ENCODE measurements around the gene ANO9. TPM values are rescaled to one million over a fixed set of nuclear protein-coding genes. Genes with fewer than 3 reads are reported as not detected.

Gene ANO9
- total RNA-seq, 4 donors from 2014 or later, result 0.11 to 0.42 (median 0.32) TPM; not detected in 1

GRCh38 chr11:489610-490185, 47.9 kb upstream of the ANO9 start:
- Histone ChIP-seq H3K4me1 (no peaks in the 10 kb centered on the region), H3K4me3 (no peak overlapping the region), H3K36me3 (peaks cover 18 to 71% (median 69%) of the 10 kb centered on the region in 4 donors), H3K9me3 (no peaks in the 10 kb centered on the region), H3K27ac (replicated peaks in 1 of 4) (no peak overlapping the region), H3K27me3 (no peaks in the 10 kb centered on the region)
- intact Hi-C loops (cut with DNase I), result no loop called here
- no peak for DNase-seq (ENCODE audit: extremely low spot score)
- WGBS, result 93% methylated on average over 28 of the region's 37 CpGs
- TF ChIP-seq POLR2AphosphoS5 (IDR thresholded peaks at IDR 0.05) (no peak), EP300 (IDR thresholded peaks at IDR 0.05) (no peak), POLR2A (IDR thresholded peaks at IDR 0.05; ENCODE audit: low read depth) (no peak), CTCF (IDR thresholded peaks at IDR 0.05) (no peak)

GRCh38 chr11:488992-489391, 47.2 kb upstream of the ANO9 start:
- no peaks in the 10 kb centered on the region for H3K4me1 ChIP-seq
- no peak overlapping the region for H3K27ac ChIP-seq (replicated peaks in 1 of 4)
- DNase-seq (ENCODE audit: extremely low spot score), result no peak
- 73% methylated on average over 6 of the region's 19 CpGs for WGBS
- intact Hi-C loops (cut with DNase I), result no loop called here
- H3K36me3 ChIP-seq, result peaks cover 11 to 64% (median 62%) of the 10 kb centered on the region in 4 donors
- H3K9me3 ChIP-seq, result no peaks in the 10 kb centered on the region
- TF ChIP-seq CTCF (IDR thresholded peaks at IDR 0.05) (no peak), EP300 (IDR thresholded peaks at IDR 0.05) (no peak), POLR2AphosphoS5 (IDR thresholded peaks at IDR 0.05) (no peak), POLR2A (IDR thresholded peaks at IDR 0.05; ENCODE audit: low read depth) (no peak)
- no peaks in the 10 kb centered on the region for H3K27me3 ChIP-seq
- no peak overlapping the region for H3K4me3 ChIP-seq

- DNase-seq (ENCODE audit: extremely low spot score), result no peak
- Histone ChIP-seq H3K36me3 (peaks cover 7 to 60% (median 58%) of the 10 kb centered on the region in 4 donors), H3K27ac (replicated peaks in 1 of 4) (no peak overlapping the region), H3K27me3 (no peaks in the 10 kb centered on the region), H3K4me3 (no peak overlapping the region), H3K9me3 (no peaks in the 10 kb centered on the region), H3K4me1 (no peaks in the 10 kb centered on the region)
- intact Hi-C loops (cut with DNase I), result no loop called here
- no peak for TF ChIP-seq EP300 (IDR thresholded peaks at IDR 0.05)
- no peak for TF ChIP-seq POLR2AphosphoS5 (IDR thresholded peaks at IDR 0.05)
- TF ChIP-seq POLR2A (IDR thresholded peaks at IDR 0.05; ENCODE audit: low read depth), result no peak
- TF ChIP-seq CTCF (IDR thresholded peaks at IDR 0.05), result no peak
- WGBS, result 93% methylated on average over 15 of the region's 19 CpGs
Measured at GRCh38 chr11:488579-488978, 46.8 kb upstream of the ANO9 start.

- WGBS, result 89% methylated on average over 17 of the region's 25 CpGs
- no peaks in the 10 kb centered on the region for H3K27me3 ChIP-seq
- H3K36me3 ChIP-seq, result peaks cover 5 to 54% (median 53%) of the 10 kb centered on the region in 4 donors
- no peaks in the 10 kb centered on the region for H3K4me1 ChIP-seq
- no peak for DNase-seq (ENCODE audit: extremely low spot score)
- H3K4me3 ChIP-seq, result no peak overlapping the region
- intact Hi-C loops (cut with DNase I), result no loop called here
- H3K9me3 ChIP-seq, result no peaks in the 10 kb centered on the region
- no peak overlapping the region for H3K27ac ChIP-seq (replicated peaks in 1 of 4)
- no peak for TF ChIP-seq POLR2A (IDR thresholded peaks at IDR 0.05; ENCODE audit: low read depth)
- no peak for TF ChIP-seq CTCF (IDR thresholded peaks at IDR 0.05)
- no peak for TF ChIP-seq EP300 (IDR thresholded peaks at IDR 0.05)
- no peak for TF ChIP-seq POLR2AphosphoS5 (IDR thresholded peaks at IDR 0.05)
Measured at GRCh38 chr11:488062-488461, 46.3 kb upstream of the ANO9 start.

- H3K4me1 ChIP-seq, result no peaks in the 10 kb centered on the region
Measured at GRCh38 chr11:487571-488021, 45.8 kb upstream of the ANO9 start.

More at GRCh38 chr11:487571-488021, 45.8 kb upstream of the ANO9 start:
- Histone ChIP-seq H3K4me3 (no peak overlapping the region), H3K36me3 (peaks cover 5 to 50% (median 48%) of the 10 kb centered on the region in 4 donors), H3K27ac (replicated peaks in 1 of 4) (no peak overlapping the region), H3K27me3 (no peaks in the 10 kb centered on the region), H3K9me3 (no peaks in the 10 kb centered on the region)
- no CpG with 5 or more reads among the region's 22 CpGs for WGBS
- DNase-seq (ENCODE audit: extremely low spot score), result no peak
- intact Hi-C loops (cut with DNase I), result no loop called here
- TF ChIP-seq CTCF (IDR thresholded peaks at IDR 0.05), result no peak

Measured in esophagus muscularis mucosa (tissue), 4 donors.